MCF 10A (cell line): ENCODE measurements around the gene PPTC7. TPM values are rescaled to one million over a fixed set of nuclear protein-coding genes. Genes with fewer than 3 reads are reported as not detected.
A peak's percentile ranks its signal among the peaks of the same experiment; 100 is the strongest.

Source experiments
- BruUV-seq: library from RNA; stranded (reverse); fragments of 400-500 nt; replicated peaks from 2 replicates; lab custom pipeline; 2021; lab: Mats Ljungman, UMichigan
- CTCF ChIA-PET: fragments of 300-600 bp; sonication (Branson Sonifier 250); formaldehyde crosslinking; extraction: SDS; loops from one replicate; lab custom pipeline; 2021; ENCODE audit warnings: antibody characterized with exemption, inconsistent platforms; lab: Yijun Ruan, JAX
- POLR2A ChIA-PET: fragments of 300-600, 350-650 bp; sonication (Branson Sonifier 250); formaldehyde crosslinking; extraction: SDS; loops from one replicate; lab custom pipeline; 2020; ENCODE audit warnings: antibody characterized with exemption, inconsistent platforms; lab: Yijun Ruan, JAX
- DNase-seq: peaks from one replicate; pipeline ENCODE4 v3.0.0-alpha.2; 2018; ENCODE audit not compliant: unreplicated experiment
- H3K27ac Mint-ChIP-seq: one replicate; pipeline ENCODE4 v1.8.0; 2022; ENCODE audit warnings: mild to moderate bottlenecking, low read depth, mixed read lengths; ENCODE audit not compliant: unreplicated experiment
- H3K27me3 Mint-ChIP-seq: one replicate; pipeline ENCODE4 v1.8.0; 2022; ENCODE audit warnings: mixed read lengths; ENCODE audit not compliant: insufficient read depth, unreplicated experiment
- H3K36me3 Mint-ChIP-seq: one replicate; pipeline ENCODE4 v1.8.0; 2022; ENCODE audit warnings: mild to moderate bottlenecking, moderate library complexity, mixed read lengths; ENCODE audit not compliant: insufficient read depth, unreplicated experiment
- H3K4me1 Mint-ChIP-seq: one replicate; pipeline ENCODE4 v1.8.0; 2022; ENCODE audit warnings: mixed read lengths; ENCODE audit not compliant: insufficient read depth, unreplicated experiment
- H3K4me3 Mint-ChIP-seq: one replicate; pipeline ENCODE4 v1.8.0; 2022; ENCODE audit warnings: mild to moderate bottlenecking, moderate library complexity, mixed read lengths; ENCODE audit not compliant: unreplicated experiment
- H3K9me3 Mint-ChIP-seq: one replicate; pipeline ENCODE4 v1.8.0; 2022; ENCODE audit warnings: mixed read lengths; ENCODE audit not compliant: unreplicated experiment
- CTCF ChIP-seq: fragments of 200-600 bp; IDR thresholded peaks from one replicate; pipeline ENCODE4 v1.8.0; 2022; ENCODE audit warnings: antibody characterized with exemption, mild to moderate bottlenecking; ENCODE audit not compliant: unreplicated experiment
- intact Hi-C: fragments of 100-400 bp; cut with micrococcal nuclease; formaldehyde crosslinking; loops from 2 replicates; pipeline ENCODE4 v1.14.1; 2022
- total RNA-seq: library from RNA; stranded (reverse); gene quantifications from 2 replicates; pipeline ENCODE4 v1.2.3, GENCODE V29; 2022

Gene PPTC7
- total RNA-seq, 1 experiment from 2014 or later = 36.5 TPM

GRCh38 chr12:110501399-110501751 is 81.7 kb downstream of the PPTC7 start:
- TSS peak; percentile 47 for BruUV-seq
- CTCF ChIA-PET = interaction anchor here (0.6 to 4.9 kb wide), 5 partner anchors 11 to 1499 kb away, joined by 3 to 45 read pairs (median 5); partner anchors contain the start of gene GPN3

GRCh38 chr12:110498984-110499706 is 84.0 kb downstream of the PPTC7 start:
- no peaks in the 10 kb centered on the region for H3K27me3 Mint-ChIP-seq
- ChIA-PET POLR2A (interaction anchor here (0.6 to 5.9 kb wide), 15 partner anchors 10 to 375 kb away, joined by 3 to 117 read pairs (median 4); partner anchors contain the start of genes ARPC3, FAM216A, GPN3 and IFT81), CTCF (interaction anchor here (0.7 to 2.2 kb wide), 4 partner anchors 11 to 103 kb away, joined by 3 to 7 read pairs (median 4); partner anchors contain the start of genes ARPC3, FAM216A and GPN3)
- H3K36me3 Mint-ChIP-seq = peaks cover 40% of the 10 kb centered on the region
- intact Hi-C loops = no loop called here
- peak overlapping the region; percentile 92 for H3K4me3 Mint-ChIP-seq
- no peak for TF ChIP-seq CTCF
- peaks cover 14% of the 10 kb centered on the region for H3K4me1 Mint-ChIP-seq
- no peaks in the 10 kb centered on the region for H3K9me3 Mint-ChIP-seq
- H3K27ac Mint-ChIP-seq = peak overlapping the region; percentile 59
- DNase-seq = peak; percentile 70
- no TSS peak for BruUV-seq

More at GRCh38 chr12:110501399-110501751, 81.7 kb downstream of the PPTC7 start:
- Mint-ChIP-seq H3K27ac (peak overlapping the region; percentile 96), H3K4me1 (peaks cover 14% of the 10 kb centered on the region), H3K27me3 (no peaks in the 10 kb centered on the region), H3K4me3 (peak overlapping the region; percentile 92), H3K9me3 (no peaks in the 10 kb centered on the region), H3K36me3 (peaks cover 19% of the 10 kb centered on the region)
- peak; percentile 80 for DNase-seq
- intact Hi-C loops = loop anchor here (5.0 kb wide), 1 partner anchor 241 kb away; the partner anchor contains the start of gene PPP1CC
- no peak for TF ChIP-seq CTCF
- POLR2A ChIA-PET = interaction anchor here (0.7 to 5.9 kb wide), 25 partner anchors 9 to 502 kb away, joined by 3 to 117 read pairs (median 8); partner anchors contain the start of genes ANKRD13A, ARPC3, FAM216A and GPN3

Other genes with a start within 250 kb of the PPTC7 start
- gene ANAPC7, start 179.6 kb downstream of the PPTC7 start, total RNA-seq = 76.3 and 87.1 TPM in 2 replicates
- 230 and 245 TPM in 2 replicates for gene ARPC3, start 133.0 kb downstream of the PPTC7 start, total RNA-seq
- gene GPN3, start 115.1 kb downstream of the PPTC7 start, total RNA-seq = 16.1 and 18.1 TPM in 2 replicates
- 19.9 and 25.8 TPM in 2 replicates for gene FAM216A, start 114.5 kb downstream of the PPTC7 start, total RNA-seq
- 125 and 131 TPM in 2 replicates for gene VPS29, start 81.2 kb downstream of the PPTC7 start, total RNA-seq
- gene RAD9B, start 81.0 kb downstream of the PPTC7 start, total RNA-seq = 1.0 and 1.5 TPM in 2 replicates
- 36.5 and 38.9 TPM in 2 replicates for gene TCTN1, start 30.8 kb upstream of the PPTC7 start, total RNA-seq
- not detected in 2 replicates for gene HVCN1, start 105.8 kb upstream of the PPTC7 start, total RNA-seq
- gene PPP1CC, start 159.6 kb upstream of the PPTC7 start, total RNA-seq = 79.4 and 94.6 TPM in 2 replicates